GM13976 (cell line): Measurements from ENCODE around the gene PRAC1.

Source experiments
- DNase-seq: peaks from one replicate; pipeline ENCODE4 v3.0.0; 2012; ENCODE audit warnings: low spot score
- in situ Hi-C: fragments of 300-500 bp; cut with MboI; formaldehyde crosslinking; loops from one replicate; pipeline ENCODE4 v1.12.0; 2022; ENCODE audit warnings: low sequenced_read_pairs, mixed read lengths, inconsistent platforms; ENCODE audit not compliant: unreplicated experiment
- TF ChIP-seq, protein P1 (sequence below): IDR thresholded peaks from 2 replicates; pipeline ENCODE4 v1.5.1; 2012; ENCODE audit warnings: borderline replicate concordance, mild to moderate bottlenecking; ENCODE audit not compliant: insufficient read depth; ENCODE audit errors: extremely low read depth, missing control alignments, control extremely low read depth

PRAC1 gene

DNA sequence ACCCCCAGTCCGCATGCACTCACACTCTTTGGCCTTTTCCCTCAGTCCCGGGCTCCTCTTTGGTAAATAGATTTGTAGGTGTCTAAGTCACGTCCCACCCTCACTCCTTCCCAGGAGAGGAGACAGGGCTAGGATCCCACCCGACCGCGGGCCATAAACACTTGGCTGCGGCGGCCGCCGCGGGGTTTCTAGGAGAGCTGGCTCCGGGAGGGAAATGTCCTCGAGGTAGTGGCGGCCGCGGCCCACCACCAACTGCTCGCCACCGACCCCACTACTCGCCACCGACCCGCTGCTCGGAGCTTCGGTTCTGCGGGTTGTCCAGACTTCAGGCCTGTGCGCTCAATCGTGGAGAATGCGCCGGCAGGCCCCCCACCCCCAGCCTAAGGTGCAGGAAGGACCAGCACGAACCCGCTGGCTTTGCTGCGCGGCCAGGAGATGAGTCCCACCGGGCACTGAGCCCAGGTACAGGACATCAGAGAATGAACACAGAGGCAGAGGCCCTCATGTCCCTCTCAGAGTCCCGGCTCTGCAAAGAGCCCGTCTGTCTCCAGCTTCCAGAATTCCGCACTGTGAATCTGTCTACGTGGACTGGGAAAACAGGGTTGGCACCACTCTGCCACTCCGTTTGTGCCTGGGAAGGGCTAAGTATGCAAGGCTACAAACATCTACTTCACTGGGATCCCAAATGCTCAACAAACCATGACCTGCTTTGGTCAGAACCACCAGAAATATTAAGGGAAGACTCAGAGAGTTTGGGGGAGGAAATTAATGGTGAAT is 3.2 kb upstream of the PRAC1 start:
- TF ChIP-seq, protein P1, sequence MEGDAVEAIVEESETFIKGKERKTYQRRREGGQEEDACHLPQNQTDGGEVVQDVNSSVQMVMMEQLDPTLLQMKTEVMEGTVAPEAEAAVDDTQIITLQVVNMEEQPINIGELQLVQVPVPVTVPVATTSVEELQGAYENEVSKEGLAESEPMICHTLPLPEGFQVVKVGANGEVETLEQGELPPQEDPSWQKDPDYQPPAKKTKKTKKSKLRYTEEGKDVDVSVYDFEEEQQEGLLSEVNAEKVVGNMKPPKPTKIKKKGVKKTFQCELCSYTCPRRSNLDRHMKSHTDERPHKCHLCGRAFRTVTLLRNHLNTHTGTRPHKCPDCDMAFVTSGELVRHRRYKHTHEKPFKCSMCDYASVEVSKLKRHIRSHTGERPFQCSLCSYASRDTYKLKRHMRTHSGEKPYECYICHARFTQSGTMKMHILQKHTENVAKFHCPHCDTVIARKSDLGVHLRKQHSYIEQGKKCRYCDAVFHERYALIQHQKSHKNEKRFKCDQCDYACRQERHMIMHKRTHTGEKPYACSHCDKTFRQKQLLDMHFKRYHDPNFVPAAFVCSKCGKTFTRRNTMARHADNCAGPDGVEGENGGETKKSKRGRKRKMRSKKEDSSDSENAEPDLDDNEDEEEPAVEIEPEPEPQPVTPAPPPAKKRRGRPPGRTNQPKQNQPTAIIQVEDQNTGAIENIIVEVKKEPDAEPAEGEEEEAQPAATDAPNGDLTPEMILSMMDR, result no peak
- in situ Hi-C loops, result loop anchor here (5.0 kb wide), 1 partner anchor 72 kb away; no protein-coding TSS in a partner anchor
- no peak for DNase-seq

DNA sequence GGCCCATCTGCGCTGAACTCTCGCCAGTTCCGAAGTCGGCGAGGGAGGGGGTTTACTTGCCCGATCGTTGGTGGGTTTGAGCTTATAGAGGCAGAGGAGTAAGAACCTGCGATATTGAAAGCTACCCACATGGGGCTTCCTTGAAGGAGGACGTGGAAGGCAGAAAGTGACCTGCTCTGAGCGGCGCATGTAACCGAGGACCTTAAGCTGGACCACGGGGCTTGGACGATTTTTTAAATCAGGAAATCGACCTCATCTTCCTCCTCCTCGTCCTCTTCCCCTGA is 2.6 kb upstream of the PRAC1 start:
- in situ Hi-C loops, result loop anchor here (5.0 kb wide), 1 partner anchor 72 kb away; no protein-coding TSS in a partner anchor
- TF ChIP-seq, protein P1, result no peak
- no peak for DNase-seq

DNA sequence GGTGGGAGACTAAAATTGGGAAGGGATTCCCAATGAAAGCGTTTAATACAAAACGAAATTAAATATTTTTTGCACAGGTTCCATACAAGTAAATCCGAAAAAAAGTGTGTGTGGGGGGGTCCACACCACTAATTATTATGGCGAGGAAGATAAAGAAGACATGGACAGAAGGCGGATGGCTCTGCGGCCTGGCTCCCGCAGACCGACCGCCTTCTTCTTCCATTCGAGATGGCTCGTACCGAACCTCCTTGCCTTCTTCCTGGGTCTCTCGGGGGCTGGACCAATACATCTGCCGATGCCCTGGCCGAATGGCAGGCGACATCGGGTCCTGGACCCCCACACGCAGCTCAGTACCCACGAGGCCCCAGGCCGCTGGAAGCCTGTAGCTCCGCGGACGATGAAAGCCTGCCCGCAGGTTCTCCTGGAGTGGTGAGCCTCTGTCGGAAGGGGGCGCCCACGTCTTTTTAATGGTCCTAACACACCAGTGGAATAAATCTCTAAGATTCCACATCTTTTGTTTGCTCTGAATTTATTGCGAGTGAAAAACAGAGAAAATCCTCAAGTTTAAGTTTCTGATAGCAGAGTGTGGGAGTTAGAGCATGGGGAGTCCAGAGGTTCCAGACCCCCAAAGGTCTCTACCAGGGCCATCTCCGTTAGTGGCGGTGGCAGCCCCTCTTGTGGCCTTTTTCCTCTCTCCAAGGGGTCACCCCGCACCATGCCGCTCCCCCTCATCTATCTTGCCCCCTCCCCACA is 2.1 kb upstream of the PRAC1 start:
- peak; percentile 80 for DNase-seq
- TF ChIP-seq, protein P1, result peak; percentile 76
- in situ Hi-C loops, result loop anchor here (5.0 kb wide), 1 partner anchor 73 kb away; no protein-coding TSS in a partner anchor

DNA sequence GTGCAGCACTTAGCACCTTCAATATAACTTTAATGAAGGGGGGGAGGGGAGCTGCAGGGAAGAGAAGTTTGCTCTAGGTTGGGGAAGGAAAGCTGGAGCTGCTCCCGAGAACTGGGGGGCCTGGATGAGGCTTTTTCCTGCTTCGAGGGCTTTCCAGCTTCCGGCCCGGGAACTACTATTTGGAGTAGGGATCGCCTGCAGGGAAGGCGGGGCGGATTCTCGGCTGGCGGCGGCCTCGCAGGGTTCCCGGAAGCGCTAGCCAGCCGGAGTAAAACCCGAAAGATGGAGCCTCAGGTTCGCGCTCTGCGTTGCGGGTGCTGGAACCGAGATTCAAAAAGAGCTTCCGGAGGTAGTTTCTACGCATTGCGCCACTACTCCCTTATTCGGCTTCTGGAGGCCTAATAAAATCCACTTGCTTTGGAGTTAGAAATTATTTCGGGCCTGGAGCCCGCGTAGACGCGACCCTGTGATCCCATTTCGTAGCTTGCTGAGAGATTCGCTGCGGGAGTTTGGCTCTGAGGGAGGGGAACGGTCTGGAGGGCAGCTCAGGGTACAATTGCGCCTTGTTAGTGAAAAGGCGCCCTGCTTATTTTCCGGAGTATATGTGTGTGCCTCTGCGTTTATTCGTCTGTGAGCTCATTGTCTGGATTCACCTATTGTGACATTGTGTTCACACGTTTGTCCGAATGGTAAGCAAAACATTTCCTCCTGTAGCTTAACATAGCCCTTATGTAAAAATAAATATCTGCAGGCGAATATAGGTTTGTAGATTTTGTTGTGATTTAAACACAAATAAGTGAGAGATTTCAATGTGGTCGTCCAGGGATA is 1.3 kb upstream of the PRAC1 start:
- TF ChIP-seq, protein P1, result no peak
- in situ Hi-C loops, result no loop called here
- DNase-seq, result no peak

DNA sequence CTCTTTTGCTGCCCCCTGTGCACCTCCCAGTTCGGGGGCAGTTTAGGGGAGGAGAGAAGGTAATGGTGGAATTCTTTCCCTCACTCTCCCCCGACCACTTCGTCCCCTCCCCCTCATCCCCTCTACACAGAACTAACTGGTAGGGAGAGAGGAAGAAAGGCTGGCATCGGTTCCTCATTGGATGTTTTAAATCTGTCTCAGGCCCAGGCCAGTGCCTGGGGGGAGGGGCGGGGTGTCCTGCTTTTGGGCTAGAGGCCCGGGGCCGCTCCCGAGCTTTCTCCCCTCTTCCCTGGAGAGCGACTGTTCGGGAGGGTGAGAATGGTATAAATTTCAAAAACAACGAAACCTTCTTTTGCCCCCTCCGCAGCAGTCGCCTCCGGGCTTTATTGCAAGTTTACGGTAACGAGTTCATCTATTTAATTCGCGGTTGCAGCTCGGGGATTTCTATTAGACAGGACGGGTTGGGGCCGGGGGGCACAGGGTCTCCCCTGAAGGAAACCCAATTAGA is 651 bp upstream of the PRAC1 start, which contains the start of gene PRAC2:
Gene PRAC2 (plus strand): TSS at position 271 of the 508 bp plus-strand sequence. CDS start 1,226 bp downstream, outside the sequence.
- TF ChIP-seq, protein P1, result no peak
- no peak for DNase-seq
- in situ Hi-C loops, result no loop called here

DNA sequence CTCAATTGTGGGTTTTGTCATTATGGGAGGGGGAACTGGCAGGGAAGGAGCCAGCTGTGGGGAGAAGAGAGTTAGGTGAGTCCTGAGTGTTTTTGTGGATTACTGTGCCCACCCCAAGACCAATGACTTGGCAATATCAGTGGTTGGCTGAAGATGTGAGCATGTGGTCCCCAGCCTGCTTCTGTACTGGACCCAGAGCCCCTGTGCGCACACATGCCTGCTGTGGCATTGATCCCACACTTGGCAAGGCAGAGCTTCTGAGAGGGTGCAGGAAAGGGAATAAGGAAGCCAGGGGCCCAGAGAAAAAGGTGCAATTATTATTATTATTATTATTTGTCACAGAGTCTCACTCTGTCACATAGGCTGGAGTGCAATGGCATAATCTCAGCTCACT is 1.3 kb downstream of the PRAC1 start:
- DNase-seq, result no peak
- in situ Hi-C loops, result no loop called here

More for the DNA sequence above, 1.3 kb downstream of the PRAC1 start:
- TF ChIP-seq, protein P1, result no peak
